ENCODE results near the gene SSTR3. TPM values are rescaled to one million over a fixed set of nuclear protein-coding genes. Genes with fewer than 3 reads are reported as not detected.

The SSTR3 gene
- total RNA-seq, 2 experiments from 2014 or later = 3.5 to 3.6 TPM

GRCh38 chr22:37241351-37242142 is 29.3 kb upstream of the SSTR3 start:
- DNase-seq (peak; percentile 84), ATAC-seq (peak; percentile 10)
- Mint-ChIP-seq H3K27me3 (ENCODE audit: low read depth) (no peaks in the 10 kb centered on the region), H3K36me3 (ENCODE audit: low read depth) (peaks cover 74% of the 10 kb centered on the region), H3K9me3 (ENCODE audit: insufficient read depth) (no peaks in the 10 kb centered on the region), H3K4me3 (peak overlapping the region; percentile 99), H3K27ac (peak overlapping the region; percentile 99), H3K4me1 (ENCODE audit: low read depth) (peaks cover 68% of the 10 kb centered on the region)
- CTCF ChIA-PET = interaction anchor here (0.7 to 10.2 kb wide), 20 partner anchors 8 to 416 kb away, joined by 3 to 195 read pairs (median 5); partner anchors contain the start of gene PDXP
- POLR2A ChIA-PET = interaction anchor here (0.6 to 9.5 kb wide), 29 partner anchors 10 to 212 kb away, joined by 3 to 278 read pairs (median 5); partner anchors contain the start of gene CYTH4

- POLR2A ChIA-PET = interaction anchor here (0.5 to 9.5 kb wide), 9 partner anchors 10 to 603 kb away, joined by 3 to 278 read pairs (median 4); partner anchors contain the start of gene ANKRD54
- H3K27ac Mint-ChIP-seq = peak overlapping the region; percentile 99
- H3K9me3 Mint-ChIP-seq (ENCODE audit: insufficient read depth) = no peaks in the 10 kb centered on the region
- CTCF ChIA-PET = interaction anchor here (0.7 to 10.2 kb wide), 8 partner anchors 11 to 75 kb away, joined by 3 to 195 read pairs (median 4); no protein-coding TSS in a partner anchor
- H3K4me3 Mint-ChIP-seq = peak overlapping the region; percentile 99
- DNase-seq (peak; percentile 53), ATAC-seq (no peak)
- H3K4me1 Mint-ChIP-seq (ENCODE audit: low read depth) = peaks cover 74% of the 10 kb centered on the region
- peaks cover 80% of the 10 kb centered on the region for H3K36me3 Mint-ChIP-seq (ENCODE audit: low read depth)
- no peaks in the 10 kb centered on the region for H3K27me3 Mint-ChIP-seq (ENCODE audit: low read depth)
Observed at GRCh38 chr22:37240941-37241320, 28.7 kb upstream of the SSTR3 start.

- peaks cover 75% of the 10 kb centered on the region for H3K4me1 Mint-ChIP-seq (ENCODE audit: low read depth)
- POLR2A ChIA-PET = interaction anchor here (0.5 to 9.5 kb wide), 12 partner anchors 9 to 604 kb away, joined by 3 to 278 read pairs (median 4); partner anchors contain the start of genes ANKRD54 and IL2RB
- ATAC-seq (no peak), DNase-seq (no peak)
- H3K4me3 Mint-ChIP-seq = peak overlapping the region; percentile 99
- peak overlapping the region; percentile 99 for H3K27ac Mint-ChIP-seq
- no peaks in the 10 kb centered on the region for H3K9me3 Mint-ChIP-seq (ENCODE audit: insufficient read depth)
- peaks cover 86% of the 10 kb centered on the region for H3K36me3 Mint-ChIP-seq (ENCODE audit: low read depth)
- CTCF ChIA-PET = interaction anchor here (0.7 to 10.2 kb wide), 11 partner anchors 11 to 76 kb away, joined by 3 to 195 read pairs (median 6); no protein-coding TSS in a partner anchor
- no peaks in the 10 kb centered on the region for H3K27me3 Mint-ChIP-seq (ENCODE audit: low read depth)
Observed at GRCh38 chr22:37240240-37240940, 28.1 kb upstream of the SSTR3 start.

GRCh38 chr22:37239336-37240239 is 27.3 kb upstream of the SSTR3 start:
- H3K27ac Mint-ChIP-seq = peak overlapping the region; percentile 99
- H3K4me3 Mint-ChIP-seq = peak overlapping the region; percentile 99
- ATAC-seq = no peak
- ChIA-PET POLR2A (interaction anchor here (0.9 to 9.5 kb wide), 13 partner anchors 8 to 247 kb away, joined by 3 to 278 read pairs (median 4); partner anchors contain the start of genes IL2RB and MFNG), CTCF (interaction anchor here (1.1 to 10.2 kb wide), 13 partner anchors 10 to 73 kb away, joined by 3 to 195 read pairs (median 7); no protein-coding TSS in a partner anchor)
- DNase-seq = peak; percentile 29
- peaks cover 75% of the 10 kb centered on the region for H3K4me1 Mint-ChIP-seq (ENCODE audit: low read depth)
- peaks cover 94% of the 10 kb centered on the region for H3K36me3 Mint-ChIP-seq (ENCODE audit: low read depth)
- no peaks in the 10 kb centered on the region for H3K9me3 Mint-ChIP-seq (ENCODE audit: insufficient read depth)
- H3K27me3 Mint-ChIP-seq (ENCODE audit: low read depth) = no peaks in the 10 kb centered on the region

GRCh38 chr22:37237371-37238268 is 25.3 kb upstream of the SSTR3 start:
- POLR2A ChIA-PET = interaction anchor here (0.7 to 9.5 kb wide), 11 partner anchors 6 to 249 kb away, joined by 3 to 278 read pairs (median 5); partner anchors contain the start of gene MFNG
- DNase-seq = no peak
- peaks cover 96% of the 10 kb centered on the region for H3K36me3 Mint-ChIP-seq (ENCODE audit: low read depth)
- H3K4me3 Mint-ChIP-seq = peak overlapping the region; percentile 99
- CTCF ChIA-PET = interaction anchor here (0.6 to 10.2 kb wide), 13 partner anchors 8 to 71 kb away, joined by 3 to 195 read pairs (median 6); no protein-coding TSS in a partner anchor
- no peaks in the 10 kb centered on the region for H3K27me3 Mint-ChIP-seq (ENCODE audit: low read depth)
- no peaks in the 10 kb centered on the region for H3K9me3 Mint-ChIP-seq (ENCODE audit: insufficient read depth)
- ATAC-seq = no peak
- H3K4me1 Mint-ChIP-seq (ENCODE audit: low read depth) = peaks cover 88% of the 10 kb centered on the region
- H3K27ac Mint-ChIP-seq = peak overlapping the region; percentile 99

- H3K4me3 Mint-ChIP-seq = peak overlapping the region; percentile 99
- no peaks in the 10 kb centered on the region for H3K27me3 Mint-ChIP-seq (ENCODE audit: low read depth)
- H3K9me3 Mint-ChIP-seq (ENCODE audit: insufficient read depth) = no peaks in the 10 kb centered on the region
- H3K4me1 Mint-ChIP-seq (ENCODE audit: low read depth) = peaks cover 97% of the 10 kb centered on the region
- POLR2A ChIA-PET = interaction anchor here (0.6 to 1.4 kb wide), 3 partner anchors 9 to 86 kb away, joined by 3 to 5 read pairs (median 4); partner anchors contain the start of genes IL2RB and RAC2
- DNase-seq (no peak), ATAC-seq (no peak)
- CTCF ChIA-PET = interaction anchor here (0.6 kb wide), 1 partner anchor 25 kb away, joined by 3 read pairs; no protein-coding TSS in a partner anchor
- peak overlapping the region; percentile 87 for H3K27ac Mint-ChIP-seq
- peaks cover 96% of the 10 kb centered on the region for H3K36me3 Mint-ChIP-seq (ENCODE audit: low read depth)
Observed at GRCh38 chr22:37235897-37236607, 23.8 kb upstream of the SSTR3 start.

GRCh38 chr22:37234736-37235711 is 22.7 kb upstream of the SSTR3 start:
- Mint-ChIP-seq H3K4me3 (peak overlapping the region; percentile 99), H3K4me1 (ENCODE audit: low read depth) (peaks cover 97% of the 10 kb centered on the region), H3K36me3 (ENCODE audit: low read depth) (peaks cover 93% of the 10 kb centered on the region), H3K9me3 (ENCODE audit: insufficient read depth) (no peaks in the 10 kb centered on the region), H3K27me3 (ENCODE audit: low read depth) (no peaks in the 10 kb centered on the region), H3K27ac (peak overlapping the region; percentile 87)
- POLR2A ChIA-PET = interaction anchor here (0.9 to 7.4 kb wide), 3 partner anchors 6 to 16 kb away, joined by 3 to 278 read pairs (median 5); partner anchors contain the start of gene RAC2
- DNase-seq (peak; percentile 38), ATAC-seq (no peak)
- CTCF ChIA-PET = no interaction called here

GRCh38 chr22:37233751-37234631 is 21.7 kb upstream of the SSTR3 start:
- Mint-ChIP-seq H3K9me3 (ENCODE audit: insufficient read depth) (no peaks in the 10 kb centered on the region), H3K27ac (peak overlapping the region; percentile 87), H3K36me3 (ENCODE audit: low read depth) (peaks cover 94% of the 10 kb centered on the region), H3K4me1 (ENCODE audit: low read depth) (peaks cover 97% of the 10 kb centered on the region), H3K4me3 (peak overlapping the region; percentile 99), H3K27me3 (ENCODE audit: low read depth) (no peaks in the 10 kb centered on the region)
- DNase-seq (peak; percentile 34), ATAC-seq (no peak)
- ChIA-PET CTCF (interaction anchor here (0.8 to 2.0 kb wide), 2 partner anchors 9 to 26 kb away, joined by 3 to 9 read pairs; no protein-coding TSS in a partner anchor), POLR2A (interaction anchor here (0.6 to 7.4 kb wide), 4 partner anchors 7 to 78 kb away, joined by 3 to 278 read pairs (median 6); partner anchors contain the start of gene RAC2)
